Measurements from ENCODE around the gene MAVS. TPM values are rescaled to one million over a fixed set of nuclear protein-coding genes. Genes with fewer than 3 reads are reported as not detected.

Gene MAVS
- total and polyA plus RNA-seq, 9 of the 15 experiments (the other 6 are each of a cell fraction or from before 2014, with no cell fraction given) = 1.6 to 22.0 (median 11.3) TPM

DNA sequence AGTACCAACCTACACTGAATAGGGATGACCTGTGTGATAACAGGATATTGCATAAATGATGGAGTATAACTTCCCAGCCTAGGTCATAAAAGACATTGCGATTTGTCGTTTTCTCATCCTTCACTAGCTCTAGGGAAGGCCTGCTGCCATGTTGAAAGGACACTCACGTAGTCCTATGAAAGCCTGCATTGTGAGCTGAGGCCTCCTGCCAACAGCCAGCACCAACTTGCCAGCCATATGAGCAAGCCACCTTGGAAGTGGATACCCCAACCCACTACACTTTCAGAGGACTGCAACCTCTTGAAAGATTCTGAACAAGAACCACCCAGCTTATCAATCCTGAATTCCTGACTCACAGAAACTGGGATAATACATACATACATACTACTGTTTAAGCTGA, 39.1 kb downstream of the MAVS start:
- WGBS (ENCODE audit: insufficient coverage, low coverage, missing lambda C conversion rate) = 88% methylated on average over 3 of the region's 3 CpGs

More for the DNA sequence above, 39.1 kb downstream of the MAVS start:
- Histone ChIP-seq H3K4me1 (replicated peaks in 1 of 2; ENCODE audit: control insufficient read depth in 2 of 2, insufficient read depth in 2 of 2, low read length in 2 of 2) (peaks cover 0 to 4% of the 10 kb centered on the region in 2 experiments; a peak in 3 of 5 replicates), H3K9me1 (ENCODE audit: control insufficient read depth, insufficient read depth, low read length) (no peaks in the 10 kb centered on the region), H3K4me3 (no peak overlapping the region), H3K27me3 (ENCODE audit: control insufficient read depth in 2 of 2, insufficient read depth in 2 of 2, low read length in 2 of 2) (no peaks in the 10 kb centered on the region), H2AFZ (ENCODE audit: low read depth, low read length) (no peak overlapping the region), H3K79me2 (ENCODE audit: control insufficient read depth, insufficient read depth, low read length) (peaks cover 33% of the 10 kb centered on the region), H3K9ac (ENCODE audit: insufficient read depth in 1 of 2, low read depth in 2 of 2, low read length in 2 of 2) (no peak overlapping the region), H3K36me3 (ENCODE audit: control insufficient read depth, insufficient read depth, low read length) (peaks cover 7% of the 10 kb centered on the region; the same call in 2 of the 3 replicates), H3K4me2 (ENCODE audit: insufficient read depth, low read length) (no peak overlapping the region), H3K9me3 (replicated peaks; ENCODE audit: control insufficient read depth, insufficient read depth, low read depth, low read length) (no peaks in the 10 kb centered on the region), H3K27ac (ENCODE audit: extremely low read depth, low read depth, low read length) (no peak overlapping the region), H4K20me1 (replicated peaks; ENCODE audit: control insufficient read depth, insufficient read depth, low read length) (0 out of 2 replicates have a peak, but pooled peaks cover 3% of the 10 kb centered on the region)
- no peak for TF ChIP-seq BRD9 (IDR thresholded peaks at IDR 0.05; ENCODE audit: low read depth, partially characterized antibody)
- TF ChIP-seq, protein P1, sequence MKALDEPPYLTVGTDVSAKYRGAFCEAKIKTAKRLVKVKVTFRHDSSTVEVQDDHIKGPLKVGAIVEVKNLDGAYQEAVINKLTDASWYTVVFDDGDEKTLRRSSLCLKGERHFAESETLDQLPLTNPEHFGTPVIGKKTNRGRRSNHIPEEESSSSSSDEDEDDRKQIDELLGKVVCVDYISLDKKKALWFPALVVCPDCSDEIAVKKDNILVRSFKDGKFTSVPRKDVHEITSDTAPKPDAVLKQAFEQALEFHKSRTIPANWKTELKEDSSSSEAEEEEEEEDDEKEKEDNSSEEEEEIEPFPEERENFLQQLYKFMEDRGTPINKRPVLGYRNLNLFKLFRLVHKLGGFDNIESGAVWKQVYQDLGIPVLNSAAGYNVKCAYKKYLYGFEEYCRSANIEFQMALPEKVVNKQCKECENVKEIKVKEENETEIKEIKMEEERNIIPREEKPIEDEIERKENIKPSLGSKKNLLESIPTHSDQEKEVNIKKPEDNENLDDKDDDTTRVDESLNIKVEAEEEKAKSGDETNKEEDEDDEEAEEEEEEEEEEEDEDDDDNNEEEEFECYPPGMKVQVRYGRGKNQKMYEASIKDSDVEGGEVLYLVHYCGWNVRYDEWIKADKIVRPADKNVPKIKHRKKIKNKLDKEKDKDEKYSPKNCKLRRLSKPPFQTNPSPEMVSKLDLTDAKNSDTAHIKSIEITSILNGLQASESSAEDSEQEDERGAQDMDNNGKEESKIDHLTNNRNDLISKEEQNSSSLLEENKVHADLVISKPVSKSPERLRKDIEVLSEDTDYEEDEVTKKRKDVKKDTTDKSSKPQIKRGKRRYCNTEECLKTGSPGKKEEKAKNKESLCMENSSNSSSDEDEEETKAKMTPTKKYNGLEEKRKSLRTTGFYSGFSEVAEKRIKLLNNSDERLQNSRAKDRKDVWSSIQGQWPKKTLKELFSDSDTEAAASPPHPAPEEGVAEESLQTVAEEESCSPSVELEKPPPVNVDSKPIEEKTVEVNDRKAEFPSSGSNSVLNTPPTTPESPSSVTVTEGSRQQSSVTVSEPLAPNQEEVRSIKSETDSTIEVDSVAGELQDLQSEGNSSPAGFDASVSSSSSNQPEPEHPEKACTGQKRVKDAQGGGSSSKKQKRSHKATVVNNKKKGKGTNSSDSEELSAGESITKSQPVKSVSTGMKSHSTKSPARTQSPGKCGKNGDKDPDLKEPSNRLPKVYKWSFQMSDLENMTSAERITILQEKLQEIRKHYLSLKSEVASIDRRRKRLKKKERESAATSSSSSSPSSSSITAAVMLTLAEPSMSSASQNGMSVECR (CRISPR knock-in tag; IDR thresholded peaks at IDR 0.05) = no peak
- no peak for TF ChIP-seq EP400 (IDR thresholded peaks at IDR 0.05)
- TF ChIP-seq, protein P2, sequence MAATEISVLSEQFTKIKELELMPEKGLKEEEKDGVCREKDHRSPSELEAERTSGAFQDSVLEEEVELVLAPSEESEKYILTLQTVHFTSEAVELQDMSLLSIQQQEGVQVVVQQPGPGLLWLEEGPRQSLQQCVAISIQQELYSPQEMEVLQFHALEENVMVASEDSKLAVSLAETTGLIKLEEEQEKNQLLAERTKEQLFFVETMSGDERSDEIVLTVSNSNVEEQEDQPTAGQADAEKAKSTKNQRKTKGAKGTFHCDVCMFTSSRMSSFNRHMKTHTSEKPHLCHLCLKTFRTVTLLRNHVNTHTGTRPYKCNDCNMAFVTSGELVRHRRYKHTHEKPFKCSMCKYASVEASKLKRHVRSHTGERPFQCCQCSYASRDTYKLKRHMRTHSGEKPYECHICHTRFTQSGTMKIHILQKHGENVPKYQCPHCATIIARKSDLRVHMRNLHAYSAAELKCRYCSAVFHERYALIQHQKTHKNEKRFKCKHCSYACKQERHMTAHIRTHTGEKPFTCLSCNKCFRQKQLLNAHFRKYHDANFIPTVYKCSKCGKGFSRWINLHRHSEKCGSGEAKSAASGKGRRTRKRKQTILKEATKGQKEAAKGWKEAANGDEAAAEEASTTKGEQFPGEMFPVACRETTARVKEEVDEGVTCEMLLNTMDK (IDR thresholded peaks at IDR 0.05; ENCODE audit: borderline replicate concordance, insufficient read depth, low read depth, low read length, poor library complexity, severe bottlenecking) = no peak
- ATAC-seq = no peak
- in situ Hi-C loops (cut with MboI) = no loop called here
- CTCF ChIA-PET (ENCODE audit: low intra/inter-chr PET ratio) = no interaction called here
- POLR2A ChIA-PET = interaction anchor here (0.6 to 1.5 kb wide), 3 partner anchors 10 to 66 kb away, joined by 3 to 4 read pairs (median 4); partner anchors contain the start of gene AP5S1
- intact Hi-C loops (cut with micrococcal nuclease) = loop anchor here (5.0 kb wide), 1 partner anchor 207 kb away; no protein-coding TSS in a partner anchor
- FAIRE-seq = no peak
- no peak for DNase-seq (ENCODE audit: extremely low read depth in 1 of 4, low spot score in 3 of 4)
- no TSS peak for BruUV-seq (replicated peaks)
